Caco-2 (cell line): ENCODE data around the gene PLA2G2D. TPM values are rescaled to one million over a fixed set of nuclear protein-coding genes. Genes with fewer than 3 reads are reported as not detected.

Source experiments
- BruUV-seq: library from RNA; stranded (reverse); fragments of 400-500 nt; replicated peaks from 2 replicates; lab custom pipeline; 2021; lab: Mats Ljungman, UMichigan
- CTCF ChIA-PET: fragments of 300-600 bp; sonication (Branson Sonifier 250); formaldehyde crosslinking; loops from one replicate; lab custom pipeline; 2022; ENCODE audit warnings: antibody characterized with exemption; lab: Charles Lee
- POLR2A ChIA-PET: fragments of 300-600 bp; sonication (Branson Sonifier 250); formaldehyde crosslinking; loops from one replicate; lab custom pipeline; 2022; ENCODE audit warnings: antibody characterized with exemption; lab: Charles Lee
- DNase-seq, 2 experiments: peaks; one replicate each; pipeline versions ENCODE4 v3.0.0 to v3.0.0-alpha.2; 2020 to 2022
- H3K27me3 ChIP-seq: replicated peaks from 2 replicates; pipeline ENCODE4 v1.6.0; 2011; ENCODE audit warnings: low read length; ENCODE audit not compliant: control insufficient read depth, insufficient read depth
- H3K36me3 ChIP-seq: 2 replicates; pipeline ENCODE4 v1.5.1; 2011; ENCODE audit warnings: low read length; ENCODE audit not compliant: control insufficient read depth, insufficient read depth
- H3K4me1 ChIP-seq: fragments of 250-450 bp; sonication (Bioruptor Pico); 2 replicates; pipeline ENCODE4 v1.5.1; 2020; ENCODE audit warnings: mild to moderate bottlenecking
- H3K4me3 ChIP-seq: 2 replicates; pipeline ENCODE4 v1.5.1; 2011; ENCODE audit warnings: low read depth, mild to moderate bottlenecking, control low read depth, low read length
- H3K9me3 ChIP-seq: fragments of 250-450 bp; sonication (Bioruptor Pico); 2 replicates; pipeline ENCODE4 v1.5.1; 2020; ENCODE audit warnings: mild to moderate bottlenecking, moderate library complexity
- H3K27ac Mint-ChIP-seq: one replicate; pipeline ENCODE4 v1.8.0; 2022; ENCODE audit warnings: mixed read lengths; ENCODE audit not compliant: unreplicated experiment
- H3K27me3 Mint-ChIP-seq: one replicate; pipeline ENCODE4 v1.8.0; 2022; ENCODE audit warnings: mixed read lengths; ENCODE audit not compliant: insufficient read depth, unreplicated experiment
- H3K36me3 Mint-ChIP-seq: one replicate; pipeline ENCODE4 v1.8.0; 2022; ENCODE audit warnings: mild to moderate bottlenecking, mixed read lengths; ENCODE audit not compliant: insufficient read depth, unreplicated experiment
- H3K4me1 Mint-ChIP-seq: one replicate; pipeline ENCODE4 v1.8.0; 2022; ENCODE audit warnings: low read depth, mixed read lengths; ENCODE audit not compliant: unreplicated experiment
- H3K4me3 Mint-ChIP-seq: one replicate; pipeline ENCODE4 v1.8.0; 2022; ENCODE audit warnings: mild to moderate bottlenecking, moderate library complexity, mixed read lengths; ENCODE audit not compliant: unreplicated experiment
- H3K9me3 Mint-ChIP-seq: one replicate; pipeline ENCODE4 v1.8.0; 2022; ENCODE audit warnings: mixed read lengths; ENCODE audit not compliant: unreplicated experiment
- intact Hi-C: fragments of 100-400 bp; cut with micrococcal nuclease; formaldehyde crosslinking; loops from one replicate; pipeline ENCODE4 v1.10.0; 2022; ENCODE audit not compliant: unreplicated experiment
- total RNA-seq: library from RNA; stranded (reverse); gene quantifications from 2 replicates; pipeline ENCODE4 v1.2.3, GENCODE V29; 2022
- TF ChIP-seq, protein P1 (sequence below), 2 experiments: fragments of 200-600 bp in 1 of 2; IDR thresholded peaks; 1 replicate in 1 of 2; 2 replicates in 1 of 2; pipeline versions ENCODE4 v1.5.1 to v1.8.0; 2011 to 2022; ENCODE audit warnings: antibody characterized with exemption in 1 of 2, control low read depth in 1 of 2, inconsistent platforms in 1 of 2, low read depth in 1 of 2, low read length in 1 of 2, mild to moderate bottlenecking in 1 of 2, moderate library complexity in 1 of 2; ENCODE audit not compliant: insufficient read depth in 1 of 2, severe bottlenecking in 1 of 2, unreplicated experiment in 1 of 2

The PLA2G2D gene
- total RNA-seq, 1 experiment from 2014 or later: not detected

DNA sequence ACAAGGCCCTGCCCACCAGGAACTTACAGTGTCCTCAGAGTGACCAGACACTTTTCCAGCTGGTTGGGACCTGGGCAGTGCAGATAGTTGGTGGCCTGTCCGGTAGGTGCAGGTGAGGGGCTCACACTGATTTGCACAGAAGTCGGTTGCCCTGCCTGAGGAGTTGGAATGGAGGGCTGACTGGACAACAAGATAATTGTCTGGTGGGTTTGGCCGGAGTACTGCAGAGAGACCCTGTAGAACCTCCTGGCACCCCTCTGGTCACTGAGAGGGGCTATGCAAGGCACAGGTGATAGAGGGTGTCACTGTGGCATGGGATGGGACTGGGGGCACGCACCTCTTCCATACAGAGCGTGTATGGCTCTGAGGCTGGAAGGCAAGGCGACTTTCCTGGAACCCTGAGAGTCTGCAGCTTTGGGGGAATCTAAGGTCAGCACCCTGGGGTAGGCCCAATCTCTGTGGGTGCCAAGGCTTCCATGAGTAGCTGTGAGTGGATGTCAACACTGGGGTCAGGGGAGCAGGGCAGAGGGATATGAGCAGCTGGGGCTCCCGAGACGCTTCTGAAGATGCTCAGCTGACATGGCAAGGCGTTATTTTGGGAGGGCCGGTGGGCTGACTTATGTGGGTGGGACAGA, 7.6 kb upstream of the PLA2G2D start:
- Mint-ChIP-seq H3K4me1 (no peaks in the 10 kb centered on the region), H3K9me3 (peaks cover 10% of the 10 kb centered on the region), H3K27me3 (peaks cover 2% of the 10 kb centered on the region), H3K36me3 (no peaks in the 10 kb centered on the region), H3K27ac (no peak overlapping the region), H3K4me3 (no peak overlapping the region)
- H3K9me3 ChIP-seq: no peaks in the 10 kb centered on the region
- BruUV-seq: no TSS peak
- ChIA-PET CTCF (no interaction called here), POLR2A (no interaction called here)
- no peaks in the 10 kb centered on the region for H3K27me3 ChIP-seq
- no peaks in the 10 kb centered on the region for H3K36me3 ChIP-seq
- TF ChIP-seq, protein P1, sequence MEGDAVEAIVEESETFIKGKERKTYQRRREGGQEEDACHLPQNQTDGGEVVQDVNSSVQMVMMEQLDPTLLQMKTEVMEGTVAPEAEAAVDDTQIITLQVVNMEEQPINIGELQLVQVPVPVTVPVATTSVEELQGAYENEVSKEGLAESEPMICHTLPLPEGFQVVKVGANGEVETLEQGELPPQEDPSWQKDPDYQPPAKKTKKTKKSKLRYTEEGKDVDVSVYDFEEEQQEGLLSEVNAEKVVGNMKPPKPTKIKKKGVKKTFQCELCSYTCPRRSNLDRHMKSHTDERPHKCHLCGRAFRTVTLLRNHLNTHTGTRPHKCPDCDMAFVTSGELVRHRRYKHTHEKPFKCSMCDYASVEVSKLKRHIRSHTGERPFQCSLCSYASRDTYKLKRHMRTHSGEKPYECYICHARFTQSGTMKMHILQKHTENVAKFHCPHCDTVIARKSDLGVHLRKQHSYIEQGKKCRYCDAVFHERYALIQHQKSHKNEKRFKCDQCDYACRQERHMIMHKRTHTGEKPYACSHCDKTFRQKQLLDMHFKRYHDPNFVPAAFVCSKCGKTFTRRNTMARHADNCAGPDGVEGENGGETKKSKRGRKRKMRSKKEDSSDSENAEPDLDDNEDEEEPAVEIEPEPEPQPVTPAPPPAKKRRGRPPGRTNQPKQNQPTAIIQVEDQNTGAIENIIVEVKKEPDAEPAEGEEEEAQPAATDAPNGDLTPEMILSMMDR (IDR thresholded peaks at IDR 0.05; ENCODE audit: insufficient read depth in 1 of 2, low read depth in 1 of 2, low read length in 1 of 2, severe bottlenecking in 1 of 2, unreplicated experiment in 1 of 2): no peak
- no peak for DNase-seq
- intact Hi-C loops: no loop called here
- no peak overlapping the region for H3K4me3 ChIP-seq
- H3K4me1 ChIP-seq: no peaks in the 10 kb centered on the region

DNA sequence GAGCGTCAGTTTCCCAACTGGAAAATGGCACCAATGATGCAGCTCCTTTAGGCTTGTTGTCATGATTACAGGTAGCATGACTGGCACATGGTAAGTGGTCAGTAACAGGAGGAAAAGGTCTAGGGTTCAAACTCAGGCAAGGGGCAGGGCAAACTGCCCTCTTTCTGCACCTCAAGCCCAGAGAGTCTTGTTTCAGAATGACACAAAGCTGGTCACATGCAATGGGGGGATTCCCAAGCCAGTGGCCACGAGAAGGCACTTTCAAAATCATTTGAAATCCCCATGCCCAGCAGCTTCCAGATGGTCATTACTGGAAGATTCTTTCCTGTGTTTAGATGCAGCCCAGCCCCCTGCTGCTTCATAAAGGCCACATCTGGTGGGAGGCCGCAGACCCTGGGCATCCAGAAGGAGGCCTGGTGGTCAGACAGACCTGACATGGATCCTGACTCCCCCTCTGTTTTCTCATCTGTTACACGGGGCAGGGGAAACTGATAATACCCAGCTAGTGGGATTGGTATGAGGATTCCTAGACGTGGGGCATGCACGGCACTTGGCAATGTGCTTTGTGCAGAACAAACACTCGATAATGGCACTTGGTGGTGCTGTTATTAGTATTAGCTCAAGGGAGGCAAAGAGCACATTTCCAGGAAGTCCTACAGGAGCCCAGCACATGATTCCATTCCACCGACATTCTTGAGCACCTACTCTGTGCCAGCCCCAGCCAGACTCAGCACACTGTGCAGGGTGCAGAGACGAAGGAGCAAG, 6.9 kb upstream of the PLA2G2D start:
- intact Hi-C loops: no loop called here
- TF ChIP-seq, protein P1 (IDR thresholded peaks at IDR 0.05; ENCODE audit: insufficient read depth in 1 of 2, low read depth in 1 of 2, low read length in 1 of 2, severe bottlenecking in 1 of 2, unreplicated experiment in 1 of 2): no peak
- Histone ChIP-seq H3K4me3 (no peak overlapping the region), H3K36me3 (no peaks in the 10 kb centered on the region), H3K9me3 (no peaks in the 10 kb centered on the region), H3K27me3 (no peaks in the 10 kb centered on the region), H3K4me1 (no peaks in the 10 kb centered on the region)
- H3K4me1 Mint-ChIP-seq: no peaks in the 10 kb centered on the region
- H3K36me3 Mint-ChIP-seq: no peaks in the 10 kb centered on the region
- ChIA-PET POLR2A (no interaction called here), CTCF (no interaction called here)
- no peak overlapping the region for H3K4me3 Mint-ChIP-seq
- peaks cover 3% of the 10 kb centered on the region for H3K9me3 Mint-ChIP-seq
- H3K27ac Mint-ChIP-seq: no peak overlapping the region
- no peaks in the 10 kb centered on the region for H3K27me3 Mint-ChIP-seq
- DNase-seq: no peak
- BruUV-seq: no TSS peak

DNA sequence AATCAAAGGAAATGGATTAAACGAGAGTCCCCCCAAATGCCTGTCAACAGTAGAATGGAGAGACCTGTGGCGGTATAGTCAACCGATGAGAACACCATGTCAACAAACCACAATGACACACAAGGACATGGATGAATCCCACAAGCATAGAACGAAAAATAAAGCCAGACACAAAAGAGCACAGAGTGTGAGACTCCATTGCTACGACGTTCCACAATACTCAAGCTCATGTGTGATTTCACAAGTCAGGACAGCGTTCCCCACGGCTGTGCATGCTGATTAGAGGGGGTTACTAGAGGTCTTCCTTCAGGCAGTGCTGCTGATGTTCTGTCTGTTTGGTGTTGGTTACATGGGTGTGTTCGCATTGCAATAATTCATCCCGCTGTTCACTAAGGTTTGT, 5.8 kb upstream of the PLA2G2D start:
- no peak overlapping the region for H3K4me3 ChIP-seq
- no peak for DNase-seq
- intact Hi-C loops: no loop called here
- Mint-ChIP-seq H3K4me1 (no peaks in the 10 kb centered on the region), H3K27me3 (peaks cover under 1% of the 10 kb centered on the region), H3K27ac (no peak overlapping the region), H3K9me3 (no peaks in the 10 kb centered on the region), H3K36me3 (no peaks in the 10 kb centered on the region), H3K4me3 (no peak overlapping the region)
- H3K9me3 ChIP-seq: no peaks in the 10 kb centered on the region
- TF ChIP-seq, protein P1 (IDR thresholded peaks at IDR 0.05; ENCODE audit: insufficient read depth in 1 of 2, low read depth in 1 of 2, low read length in 1 of 2, severe bottlenecking in 1 of 2, unreplicated experiment in 1 of 2): no peak
- H3K36me3 ChIP-seq: no peaks in the 10 kb centered on the region
- no peaks in the 10 kb centered on the region for H3K27me3 ChIP-seq
- BruUV-seq: no TSS peak
- CTCF ChIA-PET: no interaction called here
- no peaks in the 10 kb centered on the region for H3K4me1 ChIP-seq
- POLR2A ChIA-PET: no interaction called here
